HG03571 (cell line): Measurements from ENCODE around the gene LIME1.

Experiments used
- ATAC-seq: cut with Tn5 transposase; IDR thresholded peaks from one replicate; pipeline ENCODE4 v1.9.1; 2021; ENCODE audit not compliant: unreplicated experiment

The LIME1 gene

DNA sequence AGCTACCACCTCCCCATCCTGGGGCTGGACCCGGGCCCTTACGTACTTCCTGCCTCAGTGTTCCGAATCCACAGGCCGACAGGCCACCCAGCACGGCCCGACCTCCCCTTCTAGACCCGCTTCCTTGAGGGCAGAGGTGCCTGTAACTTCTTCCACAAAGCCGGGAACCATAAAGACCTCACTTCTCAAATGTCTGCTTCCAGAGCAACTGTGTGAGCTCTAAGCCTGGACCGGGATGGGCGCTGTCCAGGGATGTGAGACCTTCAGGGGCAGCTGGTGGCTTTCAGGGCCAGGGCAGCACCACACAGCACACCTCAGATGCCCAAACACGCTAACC is 12.4 kb downstream of the LIME1 start:
- no peak for ATAC-seq

DNA sequence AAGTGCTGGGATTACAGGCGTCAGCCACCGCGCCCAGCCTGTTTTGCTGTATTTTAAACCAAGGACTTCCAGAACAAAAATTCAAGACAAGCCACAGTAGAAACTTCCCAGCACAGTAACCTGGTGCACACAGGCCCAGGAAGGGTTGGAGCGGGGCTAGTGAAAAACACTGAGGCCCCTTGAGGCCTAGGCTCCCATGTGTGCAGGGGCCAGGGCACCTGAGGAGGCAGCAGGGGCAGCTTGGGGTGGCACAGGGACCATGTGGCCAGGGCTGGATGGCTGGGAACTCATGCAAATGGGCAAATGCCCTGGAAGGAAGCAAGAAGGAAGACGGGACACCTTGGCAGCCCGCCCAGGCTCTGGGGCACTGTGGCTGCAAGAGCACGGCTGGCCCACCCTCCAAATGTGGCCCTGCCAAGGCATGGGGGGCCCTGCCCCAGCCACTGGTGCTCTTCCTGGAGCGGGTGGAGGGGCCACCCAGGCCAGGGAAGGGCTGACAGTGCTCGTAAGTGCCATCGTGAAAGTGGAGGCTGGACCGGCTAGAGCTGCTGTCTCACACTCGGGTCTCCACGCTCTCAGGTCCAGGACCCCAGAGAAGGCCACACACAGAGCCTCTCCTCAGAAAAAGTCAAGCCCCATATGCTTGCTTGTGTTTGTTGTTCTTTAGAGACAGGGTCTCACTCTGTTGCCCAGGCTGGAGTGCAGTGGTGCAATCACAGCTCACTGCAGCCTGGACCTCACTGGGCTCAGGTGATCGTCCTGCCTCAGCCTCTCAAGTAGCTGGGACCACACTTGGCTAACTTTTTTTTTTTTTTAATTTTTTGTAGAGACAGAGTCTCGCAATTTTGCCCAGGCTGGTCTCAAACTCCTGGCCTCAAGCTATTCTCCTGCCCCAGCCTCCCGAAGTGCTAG is 13.4 kb downstream of the LIME1 start:
- no peak for ATAC-seq

DNA sequence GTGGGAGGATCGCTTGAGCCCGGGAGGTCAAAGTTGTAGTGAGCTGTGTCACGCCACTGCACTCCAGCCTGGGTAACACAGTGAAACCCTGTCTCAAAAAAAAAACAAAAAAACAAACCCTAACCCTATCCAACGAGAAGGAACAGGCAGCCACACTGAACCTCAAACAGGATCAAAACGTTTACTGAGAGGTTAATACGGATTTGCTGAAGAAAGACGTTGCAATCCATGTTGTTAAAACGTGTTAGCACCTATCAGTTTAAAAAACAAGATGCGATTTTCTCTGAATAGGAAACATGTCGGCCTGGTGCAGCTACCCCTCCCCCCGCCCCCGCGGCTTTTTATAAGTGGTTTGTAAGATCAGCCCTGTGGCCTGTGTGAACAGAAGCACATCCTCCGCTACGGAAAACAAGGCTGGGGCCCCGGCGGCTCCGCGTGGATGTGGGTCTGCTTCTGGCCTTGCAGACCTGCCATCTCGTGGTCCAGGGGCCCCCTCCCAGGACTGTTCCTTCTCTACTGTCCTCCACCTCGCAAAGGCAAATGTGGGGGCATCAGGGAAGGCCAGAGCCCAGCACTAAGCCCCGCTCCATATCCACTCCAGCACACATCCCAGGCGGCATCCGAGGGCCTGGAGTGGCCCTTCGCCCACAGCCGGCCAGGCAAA is 14.5 kb downstream of the LIME1 start:
- ATAC-seq, result no peak

DNA sequence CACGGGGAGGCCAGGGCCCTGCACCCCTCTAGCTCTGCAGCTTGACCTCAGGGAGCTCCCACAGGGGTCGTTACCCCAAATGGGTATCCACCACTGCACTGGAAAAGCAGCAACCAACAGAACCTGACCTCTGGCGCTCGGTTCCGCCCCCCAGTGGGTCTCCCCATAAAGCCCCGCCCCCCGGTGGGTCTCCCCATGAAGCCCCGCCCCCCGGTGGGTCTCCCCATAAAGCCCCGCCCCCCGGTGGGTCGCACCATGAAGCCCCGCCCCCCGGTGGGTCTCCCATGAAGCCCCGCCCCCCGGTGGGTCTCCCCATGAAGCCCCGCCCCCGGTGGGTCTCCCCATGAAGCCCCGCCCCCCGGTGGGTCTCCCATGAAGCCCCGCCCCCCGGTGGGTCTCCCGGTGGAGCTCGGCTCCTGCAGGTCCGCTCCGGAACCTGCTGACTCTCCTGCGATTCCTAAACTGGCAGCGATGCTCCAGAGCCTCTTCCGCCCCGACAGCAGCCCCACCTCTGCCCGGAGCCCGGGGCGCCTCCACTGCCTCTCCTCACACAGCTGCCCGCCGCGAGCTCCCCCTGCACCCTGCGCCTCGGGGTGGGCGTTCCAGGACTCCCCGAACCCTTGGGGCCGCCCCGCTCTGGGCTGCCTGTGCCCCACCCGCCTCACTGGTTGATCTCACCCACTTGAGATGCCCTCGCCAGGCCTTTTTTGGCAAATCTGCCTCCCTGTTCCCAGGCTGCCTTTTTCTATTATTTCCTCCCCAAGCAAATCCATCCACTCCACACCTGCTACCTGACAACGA is 15.2 kb downstream of the LIME1 start:
- ATAC-seq, result no peak

DNA sequence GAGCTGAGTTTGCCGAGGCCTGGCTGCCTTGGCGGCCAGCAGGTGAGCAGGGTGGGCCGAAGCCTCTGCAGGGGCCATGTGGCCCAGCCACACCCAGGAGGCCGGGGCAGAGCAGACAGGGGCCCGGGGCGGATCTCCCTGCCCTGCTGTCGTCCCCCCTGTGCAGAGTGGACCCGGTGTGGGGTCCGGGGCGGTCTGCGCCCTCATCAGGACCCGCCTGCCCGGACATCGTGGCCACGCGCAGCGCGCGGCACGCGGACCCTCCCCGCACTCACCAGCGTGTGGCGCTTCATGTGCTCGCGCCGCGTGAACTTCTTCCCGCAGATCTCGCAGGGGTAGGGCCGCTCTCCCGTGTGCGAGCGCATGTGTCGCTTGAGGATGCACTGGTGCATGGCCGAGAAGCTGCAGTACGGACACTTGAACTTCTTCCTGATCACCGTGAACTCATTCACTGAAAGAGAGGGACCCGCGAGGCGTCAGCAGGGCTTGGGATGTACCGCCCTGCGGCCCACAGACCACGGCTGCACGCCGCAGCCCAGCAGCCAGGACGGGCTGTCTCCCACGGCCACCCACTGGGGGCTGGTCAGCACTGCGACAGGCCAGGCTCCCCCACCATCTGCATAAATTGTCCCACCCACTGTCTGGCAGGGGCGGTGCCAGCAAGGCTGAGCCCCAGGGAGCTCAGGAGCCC is 16.1 kb downstream of the LIME1 start:
- no peak for ATAC-seq

DNA sequence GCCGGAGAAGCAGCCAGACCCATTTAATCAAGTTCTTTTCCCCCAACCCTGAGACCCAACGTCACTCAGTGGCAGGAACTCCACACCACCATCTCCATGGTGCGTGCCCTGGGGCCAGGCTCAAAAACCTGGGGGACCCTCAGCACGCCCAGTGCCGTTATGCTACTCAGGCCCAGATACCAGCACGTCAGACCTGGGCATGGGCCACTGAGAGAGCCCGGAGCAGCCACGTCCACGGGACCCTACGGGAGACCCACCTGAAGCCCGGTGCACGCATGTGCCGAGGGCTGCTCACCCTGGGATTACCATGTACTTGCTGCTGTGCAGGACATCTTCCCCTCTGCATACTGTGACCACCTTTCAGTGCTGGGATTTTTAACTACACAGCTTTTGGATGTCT is 16.9 kb downstream of the LIME1 start:
- no peak for ATAC-seq

DNA sequence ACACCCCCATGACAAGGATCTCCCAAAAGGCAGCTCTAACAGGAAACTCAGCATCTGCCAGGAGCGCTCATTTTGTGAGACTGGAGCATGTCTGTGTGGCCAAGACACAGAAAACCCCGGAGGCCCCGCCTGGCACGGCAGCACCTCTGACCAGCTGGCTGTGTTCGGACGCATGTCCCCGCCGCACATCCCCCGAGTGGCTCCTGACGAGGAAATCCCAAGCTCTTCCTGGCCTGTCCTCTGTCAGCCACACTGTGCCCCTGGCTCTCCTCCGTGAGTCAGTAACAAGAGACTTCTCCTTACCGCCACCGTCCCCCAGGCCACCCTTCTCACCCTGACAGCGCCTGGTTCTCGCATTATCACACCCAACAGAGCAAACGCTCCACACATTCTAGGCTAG is 17.5 kb downstream of the LIME1 start:
- ATAC-seq, result no peak

DNA sequence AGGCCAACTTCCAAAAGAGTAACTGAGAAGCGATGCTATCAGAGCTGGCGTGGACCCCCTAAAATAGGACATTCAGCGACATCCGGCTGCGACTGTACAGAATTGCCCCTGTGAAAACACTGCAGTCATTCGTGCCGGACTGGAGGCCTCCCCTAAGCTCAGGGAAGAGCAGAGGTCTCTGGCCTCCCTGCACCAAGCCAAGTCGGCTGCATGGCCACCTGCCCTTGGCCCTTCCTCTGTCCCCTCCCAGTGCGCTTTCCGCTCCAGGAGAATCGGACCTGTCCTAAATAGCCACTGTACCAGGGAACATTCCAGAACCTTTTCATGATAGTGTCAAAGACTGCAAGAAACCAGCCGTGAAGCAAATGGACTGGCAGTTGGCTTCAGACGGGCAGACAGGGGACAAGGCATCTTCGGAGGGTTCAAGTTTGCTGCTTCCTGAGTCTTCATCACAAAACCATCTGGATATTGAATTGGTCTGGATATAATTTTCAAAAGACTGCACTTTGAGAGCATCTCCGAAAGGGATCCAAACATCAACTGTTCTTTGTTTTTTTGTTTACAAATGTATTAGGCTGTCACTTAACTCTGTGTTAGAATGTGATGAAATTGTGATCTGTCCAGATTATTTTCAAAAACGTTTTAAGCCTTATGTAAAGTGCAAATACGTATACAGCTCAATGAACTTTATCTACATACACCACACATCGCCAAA is 19.6 kb downstream of the LIME1 start:
- ATAC-seq, result no peak

DNA sequence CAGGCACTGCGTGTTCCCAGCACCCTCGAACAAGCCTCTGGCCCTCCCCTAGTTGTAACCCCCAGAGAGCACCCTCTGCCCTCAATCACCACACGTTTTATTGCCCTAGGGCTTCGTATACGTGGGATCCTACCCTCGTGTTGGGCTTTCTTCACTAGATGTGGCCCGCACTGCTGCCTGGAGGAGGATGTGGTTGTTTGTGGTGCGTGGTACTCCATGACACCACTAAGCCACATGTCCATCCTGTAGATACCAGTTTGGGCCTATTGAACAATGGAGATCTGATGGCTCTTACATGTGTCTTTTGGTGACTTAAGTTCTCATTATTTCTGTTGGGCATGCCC is 20.2 kb downstream of the LIME1 start:
- ATAC-seq, result no peak

DNA sequence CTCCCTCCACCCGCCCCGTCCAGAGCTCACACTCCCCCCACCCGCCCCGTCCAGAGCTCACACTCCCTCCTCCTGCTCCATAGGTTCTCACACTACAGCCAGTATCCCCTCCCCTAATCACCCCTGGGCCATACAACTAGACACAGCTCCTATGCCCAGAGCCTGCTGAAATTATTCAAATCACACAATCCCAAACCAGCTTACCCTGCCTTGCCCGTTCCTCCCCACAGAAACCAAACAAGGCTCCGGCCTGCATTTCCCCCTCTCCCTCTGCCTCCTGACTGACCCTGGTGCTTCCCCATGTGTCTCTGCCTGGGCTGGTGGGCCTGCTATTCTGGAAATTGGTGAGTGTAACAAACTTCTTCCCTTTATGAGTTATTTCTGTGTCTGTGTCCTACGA is 21.7 kb downstream of the LIME1 start:
- no peak for ATAC-seq

DNA sequence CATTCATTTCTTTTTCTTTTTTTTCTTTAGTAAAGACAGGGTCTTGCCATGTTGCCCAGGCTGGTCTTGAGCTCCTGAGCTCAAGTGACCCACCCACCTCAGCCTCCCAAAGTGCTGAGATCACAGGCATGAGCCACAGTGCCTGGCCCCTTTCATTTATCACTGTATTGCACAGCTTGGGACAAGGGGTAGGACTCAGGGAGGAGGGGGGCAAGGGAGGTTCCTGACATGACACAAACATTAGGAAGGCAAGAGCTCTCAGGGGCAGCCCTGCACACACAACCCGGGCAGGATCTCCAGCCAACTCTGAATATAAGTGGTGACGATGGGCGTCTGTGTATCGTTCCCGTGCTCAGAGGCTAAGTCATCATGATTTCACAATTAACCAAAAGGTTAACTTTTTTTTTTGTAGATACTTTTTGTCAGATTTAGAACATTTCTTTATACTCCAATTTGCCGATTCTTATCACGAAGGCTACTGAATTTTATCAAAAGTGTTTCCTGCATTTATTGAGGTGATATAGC is 23.0 kb downstream of the LIME1 start:
- no peak for ATAC-seq

DNA sequence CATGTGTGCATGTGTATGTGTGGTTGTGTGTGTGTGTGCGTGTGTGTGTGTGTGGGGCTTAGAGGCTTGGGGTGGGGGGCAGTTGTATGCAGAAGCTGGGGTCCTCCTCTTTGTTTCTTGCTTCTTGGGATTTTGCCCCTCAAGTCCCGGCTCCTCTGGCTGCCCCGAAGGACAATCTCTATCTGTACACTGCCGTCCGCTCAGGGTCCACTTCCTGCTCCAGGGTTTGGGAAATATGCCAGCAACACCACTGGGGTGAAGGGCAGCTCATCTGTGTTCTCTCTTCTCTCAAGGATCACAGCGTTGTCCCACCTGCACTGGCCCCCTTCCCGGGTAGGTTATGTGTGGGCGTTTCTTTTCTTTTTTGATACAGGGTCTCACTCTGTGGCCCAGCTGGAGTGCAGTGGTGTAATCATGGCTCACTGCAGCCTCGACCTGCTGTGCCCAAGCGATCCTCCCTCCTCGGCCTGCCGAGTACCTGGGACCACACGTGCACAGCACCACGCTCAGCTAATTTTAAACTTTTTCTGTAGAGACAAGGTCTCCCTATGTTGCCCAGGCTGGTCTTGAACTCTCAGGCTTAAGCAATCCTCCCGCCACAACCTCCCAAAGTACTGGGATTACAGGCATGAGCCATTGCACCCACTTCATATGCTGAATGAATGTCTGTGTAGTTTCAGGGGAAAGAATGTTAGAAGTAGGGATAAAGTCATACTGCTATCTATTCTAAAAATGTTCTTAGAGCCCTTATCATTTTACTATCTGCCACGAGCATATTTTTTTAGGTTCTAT is 28.8 kb downstream of the LIME1 start:
- ATAC-seq, result no peak

DNA sequence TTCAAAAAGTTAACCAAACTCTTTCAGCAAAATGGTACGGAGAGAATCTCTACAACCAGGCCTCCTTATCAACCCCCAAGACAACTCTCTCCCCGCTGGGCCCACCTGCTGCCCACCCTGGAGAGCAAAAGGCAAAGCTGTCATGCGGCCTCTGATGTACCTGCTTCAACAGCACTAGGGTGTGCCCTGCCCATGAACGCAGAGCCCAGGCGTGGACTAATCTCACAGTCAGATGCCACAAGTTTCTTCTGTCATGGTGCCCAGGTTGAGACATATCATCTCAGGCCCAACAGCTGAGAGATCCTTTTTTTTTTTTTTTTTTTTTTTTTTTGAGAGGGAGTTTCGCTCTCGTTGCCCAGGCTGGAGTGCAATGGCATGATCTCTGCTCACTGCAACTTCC is 29.4 kb downstream of the LIME1 start:
- no peak for ATAC-seq

DNA sequence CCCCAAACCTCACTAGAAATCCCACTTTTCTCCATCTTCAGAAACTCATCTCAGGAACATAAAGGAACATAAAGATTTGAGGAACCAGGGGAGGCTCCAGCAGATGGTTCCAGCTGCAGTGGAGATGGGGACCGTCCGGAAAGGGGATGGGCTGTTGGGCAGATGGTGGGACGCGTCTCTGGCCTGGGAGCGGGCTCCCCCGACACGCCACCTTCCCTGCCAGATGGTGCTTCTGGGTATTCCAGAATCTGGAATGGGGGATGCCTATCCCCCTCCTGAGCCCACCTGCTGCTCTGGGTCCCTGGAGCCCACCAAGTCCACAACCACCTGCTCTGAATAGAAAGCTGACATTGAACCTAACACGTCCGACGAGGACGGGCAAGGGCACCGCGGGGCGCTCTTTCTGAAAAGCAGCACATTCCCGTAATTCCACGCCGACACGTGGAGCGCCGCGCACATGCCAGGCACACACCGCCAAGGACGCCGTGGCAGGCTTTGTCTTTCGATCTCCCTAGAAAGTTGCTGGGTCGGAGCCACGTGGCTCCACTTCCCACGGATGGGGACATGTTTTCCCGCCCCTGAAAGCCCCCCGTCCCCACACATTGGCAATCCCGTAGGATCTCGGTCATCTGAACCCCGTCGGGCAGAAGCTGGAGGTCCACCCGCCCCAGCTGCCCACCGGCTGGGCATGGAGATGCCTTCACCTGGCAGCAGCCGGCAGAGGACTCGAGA is 30.4 kb downstream of the LIME1 start:
- ATAC-seq, result no peak

DNA sequence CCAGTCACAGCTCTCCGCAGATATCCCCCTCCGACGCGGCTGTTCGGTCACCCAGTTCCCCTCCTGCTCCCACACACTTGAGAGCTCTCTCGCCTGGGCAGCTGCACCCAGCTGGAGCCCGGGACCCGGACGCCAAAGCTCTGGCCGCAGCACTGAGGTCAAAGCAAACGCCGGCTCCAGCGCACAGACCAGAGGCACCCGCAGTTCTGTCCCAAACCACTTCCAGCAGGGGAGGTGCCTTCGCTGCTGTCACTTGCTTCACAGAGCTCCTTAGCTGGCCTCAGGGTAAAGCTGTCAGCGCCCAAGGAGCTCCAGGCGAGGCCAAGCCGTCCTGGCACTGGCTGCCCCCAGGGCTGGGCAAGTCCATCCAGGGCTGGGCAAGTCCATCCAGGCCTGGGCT is 31.0 kb downstream of the LIME1 start:
- ATAC-seq, result no peak

DNA sequence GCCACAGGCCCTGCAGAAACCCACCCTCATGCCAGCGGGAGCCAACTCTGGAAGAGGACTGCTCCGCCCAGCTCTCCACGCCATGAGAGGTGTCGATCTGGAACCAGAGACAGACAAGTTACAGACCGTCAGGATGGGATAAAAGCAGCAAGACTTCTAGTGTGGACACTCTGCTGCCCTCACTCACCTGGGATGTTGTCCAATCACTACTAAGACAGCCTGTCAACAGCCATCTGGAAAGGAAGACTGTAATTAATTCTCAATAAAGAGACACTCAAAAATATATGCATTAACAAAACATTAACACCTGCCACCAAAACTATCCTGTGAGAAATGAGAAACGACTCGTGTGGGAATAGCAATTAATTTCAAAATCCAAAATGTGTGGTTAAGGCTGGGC is 31.4 kb downstream of the LIME1 start:
- ATAC-seq, result no peak

DNA sequence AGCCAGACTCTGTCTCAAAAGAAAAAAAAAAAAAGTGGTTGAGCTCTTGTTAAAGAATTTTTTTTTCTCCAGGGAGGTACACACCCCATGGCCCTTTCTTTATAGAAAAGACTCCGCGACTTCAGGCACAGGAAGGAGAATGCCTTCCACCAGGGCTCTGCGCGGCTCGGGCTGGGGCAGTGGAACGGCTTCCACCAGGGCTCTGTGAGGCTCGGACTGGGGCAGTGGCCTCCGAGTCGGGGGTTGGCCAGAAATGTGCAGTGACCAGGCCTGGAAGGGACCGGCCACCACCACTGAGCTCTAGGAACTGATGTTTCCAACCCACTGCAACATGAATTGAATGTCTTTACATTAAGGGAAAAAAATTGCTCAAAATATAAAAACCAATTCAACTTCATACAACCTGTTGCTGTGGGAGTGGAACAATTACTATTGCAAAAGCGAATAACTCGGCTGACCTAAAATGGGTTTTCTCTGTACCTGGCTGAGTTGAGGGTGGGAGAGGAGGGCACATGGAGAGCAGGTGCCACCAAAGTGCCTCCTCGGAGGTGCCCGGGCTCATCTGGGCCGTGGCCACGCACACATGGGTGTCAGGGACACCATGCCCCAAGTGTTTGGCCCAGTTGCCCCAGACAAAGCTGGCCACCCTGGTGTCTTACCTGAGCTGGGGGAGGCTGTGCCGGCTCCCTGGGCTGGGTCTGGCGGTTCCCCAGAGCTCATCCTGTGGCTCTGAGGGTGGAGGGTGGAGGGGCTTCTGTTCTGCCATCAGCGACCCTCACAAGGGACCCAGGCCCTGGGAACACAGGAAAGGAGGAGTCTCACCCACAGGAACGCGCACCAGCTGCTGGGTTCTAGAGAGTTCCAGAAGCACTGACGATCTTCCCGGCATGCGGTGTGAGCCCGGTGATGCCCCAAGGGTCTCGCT is 32.4 kb downstream of the LIME1 start:
- no peak for ATAC-seq

DNA sequence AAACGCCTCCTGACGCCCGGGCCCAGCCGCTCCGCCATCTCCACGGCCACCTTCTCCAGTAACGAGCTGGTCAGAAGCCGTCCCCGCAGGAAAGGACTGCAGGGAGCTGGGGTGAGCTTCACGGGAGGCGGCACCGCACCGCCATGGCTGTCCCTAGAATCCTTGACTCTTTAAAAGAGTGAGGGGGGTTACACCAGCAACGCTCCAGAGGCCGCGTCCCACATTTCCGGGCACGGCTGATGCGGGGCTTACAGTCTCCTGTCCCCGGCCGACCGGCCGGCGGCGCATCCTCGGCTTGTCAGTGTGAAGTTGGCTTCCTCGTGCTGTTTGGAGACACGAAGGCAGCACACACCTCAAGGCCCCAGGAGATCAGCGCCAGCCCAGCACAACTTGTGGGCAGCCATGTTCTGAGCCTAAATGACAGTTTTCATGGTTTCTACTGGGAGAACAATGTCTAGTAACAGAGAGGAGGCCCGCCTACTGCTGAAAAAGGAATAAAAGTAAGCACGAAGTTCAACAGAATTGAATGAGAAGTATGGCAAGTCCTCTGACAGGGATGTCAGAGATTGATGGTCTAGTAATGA is 33.5 kb downstream of the LIME1 start:
- no peak for ATAC-seq
